Urinary bladder (tissue), 4 donors: ENCODE data around the gene CACNA1D. TPM values are rescaled to one million over a fixed set of nuclear protein-coding genes. Genes with fewer than 3 reads are reported as not detected.
"Not testable (repeated sequence)": the region's sequence is repeated elsewhere in the genome, so short reads cannot be mapped to it uniquely, and the experiment has no call there.

Source experiments
- DNase-seq: peaks from one replicate; pipeline ENCODE4 v3.0.0-alpha.2; 2015; ENCODE audit errors: extremely low spot score
- H3K27ac ChIP-seq: one replicate; pipeline ENCODE4 v1.5.1; 2013; ENCODE audit warnings: low read depth, mild to moderate bottlenecking, moderate library complexity
- H3K36me3 ChIP-seq: one replicate; pipeline ENCODE4 v1.6.1; 2013; ENCODE audit warnings: mild to moderate bottlenecking, moderate library complexity; ENCODE audit not compliant: insufficient read depth
- H3K4me1 ChIP-seq: one replicate; pipeline ENCODE4 v1.6.1; 2013; ENCODE audit warnings: mild to moderate bottlenecking, moderate library complexity; ENCODE audit not compliant: insufficient read depth
- H3K4me3 ChIP-seq: one replicate; pipeline ENCODE4 v1.5.1; 2013; ENCODE audit warnings: low read depth, low read length
- WGBS: extraction: QIAGEN DNeasy Blood & Tissue Kit; methylation state at CpG from one replicate; pipeline ENCODE4 v1.1.7; 2013; 5-methylcytosine and 5-hydroxymethylcytosine counted together
- polyA plus RNA-seq: library from polyadenylated mRNA; stranded (reverse); fragments of 200-250 nt; gene quantifications from one replicate; pipeline ENCODE4 v1.2.3, GENCODE V29; 2013
- total RNA-seq: library from RNA; depleted of rRNA; stranded (reverse); fragments of >200 nt; gene quantifications from one replicate; pipeline ENCODE4 v1.2.3, GENCODE V29; 2014
- donor health status: healthy with polysubstance abuse.
- donor health status: healthy.

The CACNA1D gene
- total and polyA plus RNA-seq, 2 donors, result 1.6 to 23.5 TPM

DNA sequence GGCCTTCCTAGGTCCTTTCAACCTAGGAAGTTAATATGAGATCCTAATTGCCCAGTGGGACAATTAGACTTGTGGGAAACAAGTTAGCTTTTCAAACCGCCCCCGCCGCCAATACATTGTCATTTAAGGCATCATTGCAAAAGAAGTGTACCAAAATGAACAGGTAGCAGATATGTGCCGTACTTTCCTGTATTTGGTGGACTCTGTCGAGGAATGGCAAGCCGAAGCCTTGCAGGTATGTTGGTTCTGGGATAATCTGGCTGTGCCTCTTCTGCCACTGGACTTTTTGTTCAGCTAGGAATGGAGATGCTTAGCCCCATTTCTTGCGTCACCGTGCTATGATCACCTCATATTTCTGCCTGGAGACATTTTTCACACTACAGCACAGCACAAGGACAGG is 157.5 kb downstream of the CACNA1D start:
- WGBS, result 98% methylated on average over 8 of the region's 8 CpGs
- no peak for DNase-seq
- Histone ChIP-seq H3K27ac (no peak overlapping the region), H3K36me3 (no peaks in the 10 kb centered on the region), H3K4me1 (peaks cover 4% of the 10 kb centered on the region), H3K4me3 (no peak overlapping the region)

DNA sequence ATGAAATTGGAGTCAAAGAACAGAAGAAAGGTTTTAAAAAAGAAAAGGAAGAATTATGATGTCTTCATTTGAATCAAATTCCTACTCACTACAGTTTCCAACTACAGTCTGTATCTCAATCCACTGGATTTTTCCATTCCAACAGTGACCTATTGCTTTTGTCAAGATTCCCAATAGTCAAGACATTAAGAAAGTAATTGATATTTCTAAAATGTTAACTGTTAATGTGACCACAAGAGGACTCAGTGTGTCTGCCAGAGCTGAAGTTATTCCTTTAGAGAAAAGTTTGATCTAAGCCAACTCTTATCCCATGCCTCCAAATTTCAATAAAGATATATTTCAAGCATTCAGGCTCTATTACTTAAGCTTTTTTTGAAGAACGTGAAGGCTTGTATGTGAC is 163.2 kb downstream of the CACNA1D start:
- DNase-seq, result no peak
- 57% methylated on average over 1 of the region's 1 CpG for WGBS

DNA sequence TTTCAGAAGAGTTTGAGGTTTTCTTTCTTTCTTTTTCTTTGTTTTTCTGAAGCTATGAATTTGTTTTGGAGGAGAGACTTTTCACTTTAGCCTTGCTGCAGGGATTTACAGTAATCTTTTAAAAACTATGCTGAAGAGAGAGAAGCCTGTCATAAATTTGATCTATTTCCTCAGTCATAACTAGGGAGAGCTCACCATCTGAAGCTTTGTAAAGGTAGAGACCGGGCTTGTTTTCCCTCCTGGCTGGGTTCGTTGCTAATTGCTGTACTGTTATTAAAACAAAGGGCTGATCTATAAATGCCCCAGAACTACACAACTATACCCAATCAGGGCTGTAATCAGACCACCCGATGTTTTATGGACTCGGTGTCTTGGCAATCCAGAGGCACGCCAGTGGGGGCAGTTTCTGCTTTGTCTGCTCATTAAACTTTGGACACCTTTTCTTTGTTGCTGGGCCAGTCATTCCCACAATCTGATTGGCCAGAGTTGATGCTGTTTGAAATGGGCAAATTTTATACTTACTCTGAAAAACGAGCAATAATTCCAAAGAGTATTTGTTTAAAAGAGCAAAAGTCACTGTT is 164.3 kb downstream of the CACNA1D start:
- H3K27ac ChIP-seq, result no peak overlapping the region
- 43% methylated on average over 6 of the region's 6 CpGs for WGBS
- H3K36me3 ChIP-seq, result no peaks in the 10 kb centered on the region
- no peaks in the 10 kb centered on the region for H3K4me1 ChIP-seq
- no peak overlapping the region for H3K4me3 ChIP-seq
- no peak for DNase-seq

More for the DNA sequence above, 163.2 kb downstream of the CACNA1D start:
- no peaks in the 10 kb centered on the region for H3K4me1 ChIP-seq
- no peak overlapping the region for H3K27ac ChIP-seq
- H3K4me3 ChIP-seq, result no peak overlapping the region
- H3K36me3 ChIP-seq, result no peaks in the 10 kb centered on the region

DNA sequence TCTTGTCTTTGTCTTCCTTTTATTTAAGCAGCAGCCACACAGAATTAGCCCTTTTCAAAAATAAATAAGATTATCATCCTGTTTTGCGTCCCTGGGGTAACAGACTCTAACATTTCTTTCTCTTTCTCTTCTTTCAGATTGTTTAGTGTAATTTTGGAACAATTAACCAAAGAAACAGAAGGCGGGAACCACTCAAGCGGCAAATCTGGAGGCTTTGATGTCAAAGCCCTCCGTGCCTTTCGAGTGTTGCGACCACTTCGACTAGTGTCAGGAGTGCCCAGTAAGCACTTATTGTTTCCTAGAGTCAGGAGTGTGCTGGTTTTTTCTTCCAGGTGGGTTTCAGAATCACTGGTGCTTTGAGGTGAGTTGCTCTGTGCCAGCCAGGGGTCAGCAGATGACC is 165.6 kb downstream of the CACNA1D start:
- DNase-seq, result no peak
- 94% methylated on average over 7 of the region's 7 CpGs for WGBS
- no peaks in the 10 kb centered on the region for H3K4me1 ChIP-seq

DNA sequence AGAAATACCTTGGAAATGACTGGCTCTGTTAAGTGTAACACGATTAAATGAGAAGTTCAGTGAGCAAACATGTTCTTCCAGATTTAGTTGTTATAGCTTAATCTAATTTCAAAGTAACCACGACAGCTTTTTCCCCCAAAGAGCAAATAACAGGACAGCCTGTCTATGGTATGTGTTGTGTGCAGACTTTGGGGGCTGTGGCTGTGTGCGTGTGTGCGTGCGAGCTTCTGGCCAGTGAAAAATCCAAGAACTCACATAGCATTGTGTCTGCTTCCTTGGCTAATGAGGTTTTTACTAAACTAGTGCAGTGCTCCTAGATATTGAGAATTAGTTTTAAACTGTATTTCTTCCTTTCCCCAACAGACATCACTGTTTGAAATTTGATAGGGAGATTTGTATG is 167.1 kb downstream of the CACNA1D start:
- Histone ChIP-seq H3K4me1 (no peaks in the 10 kb centered on the region), H3K27ac (no peak overlapping the region), H3K4me3 (no peak overlapping the region), H3K36me3 (no peaks in the 10 kb centered on the region)
- WGBS, result 74% methylated on average over 5 of the region's 5 CpGs
- DNase-seq, result no peak

More for the DNA sequence above, 165.6 kb downstream of the CACNA1D start:
- no peak overlapping the region for H3K4me3 ChIP-seq
- H3K36me3 ChIP-seq, result no peaks in the 10 kb centered on the region
- H3K27ac ChIP-seq, result no peak overlapping the region

DNA sequence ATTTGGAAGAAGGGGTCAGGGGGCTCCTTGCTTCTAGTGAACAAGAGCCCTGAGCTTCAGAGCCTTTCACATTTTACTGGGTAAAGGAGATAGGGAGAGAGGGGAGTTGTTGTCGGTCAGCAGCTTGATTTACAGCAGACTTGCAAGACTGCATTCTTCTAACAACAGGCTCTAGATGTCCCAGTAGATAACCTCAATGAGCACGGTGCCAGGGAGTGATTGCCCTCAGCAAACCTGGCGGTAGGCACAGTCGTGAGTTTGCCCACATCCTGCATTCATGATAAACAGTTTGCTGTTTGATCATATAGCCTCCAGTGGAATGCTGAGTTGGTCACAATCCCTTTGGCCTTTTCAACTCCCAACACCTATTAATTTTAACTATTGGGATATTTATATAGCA is 170.4 kb downstream of the CACNA1D start:
- 75% methylated on average over 4 of the region's 4 CpGs for WGBS

DNA sequence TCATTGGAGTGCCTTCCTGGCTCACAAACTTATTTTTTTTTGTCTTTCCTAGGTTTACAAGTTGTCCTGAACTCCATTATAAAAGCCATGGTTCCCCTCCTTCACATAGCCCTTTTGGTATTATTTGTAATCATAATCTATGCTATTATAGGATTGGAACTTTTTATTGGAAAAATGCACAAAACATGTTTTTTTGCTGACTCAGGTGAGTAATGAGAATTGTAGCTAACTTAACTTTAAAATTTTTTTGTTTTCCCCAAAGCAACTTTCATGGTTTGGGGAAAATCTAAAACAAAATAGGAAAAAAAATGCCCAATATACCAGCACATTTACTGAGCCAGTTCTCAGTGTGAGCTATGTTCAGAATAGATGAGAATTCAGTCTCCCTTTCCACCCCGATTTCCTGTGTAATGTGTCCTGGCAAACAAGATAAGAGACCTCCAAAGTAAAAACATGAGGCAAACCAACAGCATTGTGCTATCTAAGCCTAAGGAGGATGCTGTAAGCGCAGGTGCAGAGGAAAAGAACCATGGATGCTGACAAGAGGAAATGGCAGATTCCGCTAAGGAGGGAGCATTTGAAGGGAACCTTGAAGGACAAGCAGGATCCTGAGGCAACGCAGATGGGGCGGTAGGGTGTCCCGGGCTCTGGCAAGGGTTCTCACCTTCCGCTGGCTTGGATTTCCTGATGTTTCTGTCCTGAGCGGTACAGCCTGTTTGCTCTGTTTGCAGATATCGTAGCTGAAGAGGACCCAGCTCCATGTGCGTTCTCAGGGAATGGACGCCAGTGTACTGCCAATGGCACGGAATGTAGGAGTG is 171.4 kb downstream of the CACNA1D start:
- Histone ChIP-seq H3K27ac (no peak overlapping the region), H3K36me3 (no peaks in the 10 kb centered on the region), H3K4me1 (no peaks in the 10 kb centered on the region), H3K4me3 (no peak overlapping the region)
- 87% methylated on average over 12 of the region's 12 CpGs for WGBS
- DNase-seq, result no peak

More for the DNA sequence above, 170.4 kb downstream of the CACNA1D start:
- not testable (repeated sequence) for H3K4me1 ChIP-seq, H3K36me3 ChIP-seq, H3K27ac ChIP-seq, H3K4me3 ChIP-seq, DNase-seq

DNA sequence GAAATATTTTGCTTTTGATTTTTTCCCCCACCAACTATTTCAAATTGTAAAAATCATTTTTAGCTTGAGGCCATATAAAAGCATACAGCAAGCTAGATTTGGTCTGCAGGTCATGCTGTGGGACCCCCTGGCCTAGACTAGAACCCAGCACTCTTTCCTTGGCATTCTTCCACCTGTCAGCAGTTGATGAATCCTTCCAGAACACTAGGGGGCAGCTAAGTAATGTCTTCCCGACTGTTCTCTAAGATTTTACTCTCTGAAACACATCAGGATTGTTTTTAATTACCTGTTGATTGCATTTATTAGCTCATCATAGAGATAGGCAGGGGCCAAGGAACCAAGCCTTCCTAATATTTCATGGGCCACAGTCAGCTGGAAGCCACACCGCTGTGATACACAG is 174.5 kb downstream of the CACNA1D start:
- H3K27ac ChIP-seq, result no peak overlapping the region
- no peak overlapping the region for H3K4me3 ChIP-seq
- WGBS, result 49% methylated on average over 2 of the region's 2 CpGs
- no peaks in the 10 kb centered on the region for H3K36me3 ChIP-seq
- H3K4me1 ChIP-seq, result peaks cover 1% of the 10 kb centered on the region
- DNase-seq, result no peak

DNA sequence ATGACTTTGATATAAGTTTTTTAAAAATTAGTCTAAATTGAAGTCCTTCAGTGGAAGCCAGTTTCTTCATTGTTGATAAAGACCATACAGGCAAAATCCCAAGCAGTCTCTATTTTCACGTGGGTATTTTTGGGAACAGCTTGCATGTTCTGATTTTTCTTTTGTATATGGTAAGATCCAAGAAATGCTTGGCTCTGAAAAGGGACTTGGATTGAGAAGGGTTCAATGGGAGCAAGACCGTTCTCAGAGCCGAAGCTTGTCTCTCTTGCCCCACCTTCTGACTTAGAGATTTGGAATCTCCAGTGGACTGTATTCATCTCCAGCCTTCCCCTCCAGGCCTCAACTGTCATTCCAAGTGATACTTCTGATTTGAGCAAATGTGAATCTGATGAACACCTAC is 176.3 kb downstream of the CACNA1D start:
- Histone ChIP-seq H3K27ac (no peak overlapping the region), H3K4me1 (peaks cover 1% of the 10 kb centered on the region), H3K36me3 (no peaks in the 10 kb centered on the region), H3K4me3 (no peak overlapping the region)
- 75% methylated on average over 3 of the region's 3 CpGs for WGBS
- DNase-seq, result no peak

DNA sequence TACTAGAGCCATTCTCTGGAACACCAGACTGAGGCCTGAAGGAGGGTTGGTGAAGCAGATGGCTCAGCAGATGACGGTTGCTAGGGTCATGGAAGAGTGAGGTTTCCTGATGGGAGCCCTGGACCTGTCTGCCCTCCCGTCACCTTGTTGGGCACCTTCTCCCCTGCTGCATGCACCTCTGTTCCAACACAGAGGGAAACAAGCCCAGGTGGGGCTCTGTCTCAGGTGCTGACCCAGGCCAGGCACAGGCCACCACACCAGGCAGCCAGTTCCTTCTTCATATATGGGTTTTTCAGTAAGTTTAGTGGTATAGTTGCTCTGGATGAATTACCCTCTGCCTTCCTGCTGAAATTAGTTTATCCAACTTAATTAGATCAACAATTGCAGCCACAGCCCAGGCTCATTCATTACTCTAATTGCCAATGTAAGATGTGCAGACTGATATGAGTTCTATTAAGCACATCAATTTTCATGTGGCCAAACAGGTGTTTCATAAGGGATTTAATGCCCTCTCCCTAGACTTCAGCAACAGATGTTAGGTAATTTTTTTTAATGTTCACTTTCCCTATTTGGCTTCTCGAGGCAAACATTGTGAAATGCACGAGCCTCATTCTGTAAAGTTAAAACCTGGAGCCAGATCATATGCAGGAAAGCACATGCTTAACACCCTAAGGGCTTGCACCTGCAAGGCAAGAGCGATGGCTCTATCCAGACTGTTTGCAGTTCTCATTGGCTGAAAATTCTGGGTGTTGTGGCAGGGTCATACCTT is 177.0 kb downstream of the CACNA1D start:
- Histone ChIP-seq H3K27ac (no peak overlapping the region), H3K4me1 (peaks cover 1% of the 10 kb centered on the region), H3K4me3 (no peak overlapping the region), H3K36me3 (no peaks in the 10 kb centered on the region)
- no peak for DNase-seq
- WGBS, result 83% methylated on average over 5 of the region's 5 CpGs

DNA sequence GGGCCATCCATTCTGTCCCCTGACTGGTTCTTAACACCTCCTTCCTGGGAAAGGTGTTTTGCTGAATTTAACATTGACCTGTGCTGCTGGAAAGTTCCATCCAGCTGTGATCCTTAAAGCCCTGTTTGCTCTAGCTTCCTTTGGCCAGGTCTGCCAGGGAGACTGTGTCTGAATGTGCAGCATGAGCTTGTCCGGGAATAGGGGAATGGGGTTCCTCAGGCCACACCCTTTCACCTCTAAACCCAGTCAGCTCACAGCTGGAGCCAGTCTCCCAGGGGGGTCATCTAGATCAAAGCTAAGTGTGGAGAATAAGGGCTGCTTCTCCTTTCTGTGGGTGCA is 177.5 kb downstream of the CACNA1D start:
- Histone ChIP-seq H3K27ac (no peak overlapping the region), H3K36me3 (no peaks in the 10 kb centered on the region), H3K4me3 (no peak overlapping the region), H3K4me1 (peaks cover 1% of the 10 kb centered on the region)
- WGBS, result 63% methylated on average over 1 of the region's 1 CpG
- DNase-seq, result no peak

DNA sequence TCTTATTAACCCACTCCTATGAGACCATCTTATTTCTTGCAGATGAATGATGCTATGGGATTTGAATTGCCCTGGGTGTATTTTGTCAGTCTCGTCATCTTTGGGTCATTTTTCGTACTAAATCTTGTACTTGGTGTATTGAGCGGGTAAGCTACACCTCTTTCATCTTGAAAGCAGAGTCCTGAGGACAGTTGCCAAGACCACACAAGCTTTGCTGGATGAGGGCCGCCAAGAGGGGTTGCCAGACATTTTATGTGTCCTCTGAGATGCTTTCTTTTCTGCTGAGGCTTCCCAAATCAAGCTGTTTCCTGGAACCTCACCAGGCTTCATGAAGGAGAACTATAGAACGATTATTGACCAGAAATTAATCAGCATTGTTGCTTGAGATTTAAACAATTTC is 178.6 kb downstream of the CACNA1D start:
- no peak overlapping the region for H3K27ac ChIP-seq
- 33% methylated on average over 5 of the region's 5 CpGs for WGBS
- no peaks in the 10 kb centered on the region for H3K36me3 ChIP-seq
- H3K4me3 ChIP-seq, result no peak overlapping the region
- peak; percentile 67 for DNase-seq
- peaks cover 1% of the 10 kb centered on the region for H3K4me1 ChIP-seq

DNA sequence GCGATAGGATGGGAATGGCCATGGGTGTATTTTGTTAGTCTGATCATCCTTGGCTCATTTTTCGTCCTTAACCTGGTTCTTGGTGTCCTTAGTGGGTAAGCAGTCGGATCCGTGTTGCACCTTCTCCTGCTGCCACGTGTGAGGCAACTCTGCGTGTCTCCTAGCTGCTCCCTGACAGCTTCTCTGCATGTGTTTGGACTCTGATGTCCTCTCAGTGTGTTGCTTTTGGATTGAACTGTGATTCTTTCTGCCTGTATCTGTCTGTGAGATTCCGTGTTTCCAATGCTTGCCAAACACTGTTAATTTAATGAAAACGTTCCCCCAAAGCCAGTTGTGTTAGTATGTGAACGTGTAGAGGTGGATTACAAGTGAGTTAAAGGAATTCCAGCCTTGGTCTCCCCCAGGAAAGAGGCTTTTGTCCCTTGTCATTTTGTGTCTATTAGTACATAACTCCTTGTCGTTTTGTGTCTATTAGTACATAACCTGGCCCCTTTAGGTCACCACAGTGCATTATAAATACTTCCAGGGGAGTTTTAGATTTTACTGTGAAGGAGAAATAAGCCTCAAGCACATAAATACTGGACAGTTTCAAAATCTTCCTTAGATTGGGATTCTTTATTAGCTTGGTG is 179.4 kb downstream of the CACNA1D start:
- WGBS, result 48% methylated on average over 10 of the region's 10 CpGs
- peaks cover 1% of the 10 kb centered on the region for H3K4me1 ChIP-seq
- no peaks in the 10 kb centered on the region for H3K36me3 ChIP-seq
- no peak for DNase-seq
- H3K4me3 ChIP-seq, result no peak overlapping the region
- no peak overlapping the region for H3K27ac ChIP-seq
